ENCODE measurements around the gene OPCML. TPM values are rescaled to one million over a fixed set of nuclear protein-coding genes. Genes with fewer than 3 reads are reported as not detected.

The OPCML gene
- total and polyA plus RNA-seq, 2 donors, result 0.06 to 2.3 TPM

GRCh38 chr11:133249530-133249929, 282.8 kb downstream of the OPCML start:
- H3K36me3 ChIP-seq (ENCODE audit: insufficient read depth), result no peaks in the 10 kb centered on the region
- WGBS, result 65% methylated on average over 6 of the region's 6 CpGs
- no peak overlapping the region for H3K27ac ChIP-seq (ENCODE audit: low read depth)
- no peak overlapping the region for H3K4me3 ChIP-seq (ENCODE audit: low read depth, low read length)
- DNase-seq (ENCODE audit: extremely low spot score), result no peak
- no peaks in the 10 kb centered on the region for H3K4me1 ChIP-seq (ENCODE audit: insufficient read depth)

- H3K36me3 ChIP-seq (ENCODE audit: insufficient read depth), result no peaks in the 10 kb centered on the region
- no peak for DNase-seq (ENCODE audit: extremely low spot score)
- WGBS, result 60% methylated on average over 3 of the region's 3 CpGs
- H3K4me3 ChIP-seq (ENCODE audit: low read depth, low read length), result no peak overlapping the region
- H3K27ac ChIP-seq (ENCODE audit: low read depth), result no peak overlapping the region
- no peaks in the 10 kb centered on the region for H3K4me1 ChIP-seq (ENCODE audit: insufficient read depth)
These were observed 283.2 kb downstream of the OPCML start for GRCh38 chr11:133249065-133249464.

- Histone ChIP-seq H3K27ac (ENCODE audit: low read depth) (no peak overlapping the region), H3K4me1 (ENCODE audit: insufficient read depth) (no peaks in the 10 kb centered on the region), H3K4me3 (ENCODE audit: low read depth, low read length) (no peak overlapping the region), H3K36me3 (ENCODE audit: insufficient read depth) (no peaks in the 10 kb centered on the region)
- WGBS, result 69% methylated on average over 3 of the region's 3 CpGs
- no peak for DNase-seq (ENCODE audit: extremely low spot score)
These were observed 288.5 kb downstream of the OPCML start for GRCh38 chr11:133243832-133244231.

GRCh38 chr11:133240908-133241655, 291.2 kb downstream of the OPCML start:
- no peak for DNase-seq (ENCODE audit: extremely low spot score)
- no peaks in the 10 kb centered on the region for H3K36me3 ChIP-seq (ENCODE audit: insufficient read depth)
- 80% methylated on average over 10 of the region's 10 CpGs for WGBS

GRCh38 chr11:133239575-133239974, 292.7 kb downstream of the OPCML start:
- Histone ChIP-seq H3K27ac (ENCODE audit: low read depth) (no peak overlapping the region), H3K4me1 (ENCODE audit: insufficient read depth) (no peaks in the 10 kb centered on the region), H3K4me3 (ENCODE audit: low read depth, low read length) (no peak overlapping the region), H3K36me3 (ENCODE audit: insufficient read depth) (no peaks in the 10 kb centered on the region)
- 81% methylated on average over 8 of the region's 8 CpGs for WGBS
- DNase-seq (ENCODE audit: extremely low spot score), result no peak

More at GRCh38 chr11:133240908-133241655, 291.2 kb downstream of the OPCML start:
- no peak overlapping the region for H3K4me3 ChIP-seq (ENCODE audit: low read depth, low read length)
- H3K4me1 ChIP-seq (ENCODE audit: insufficient read depth), result no peaks in the 10 kb centered on the region
- no peak overlapping the region for H3K27ac ChIP-seq (ENCODE audit: low read depth)

GRCh38 chr11:133238495-133238894, 293.8 kb downstream of the OPCML start:
- H3K36me3 ChIP-seq (ENCODE audit: insufficient read depth), result no peaks in the 10 kb centered on the region
- WGBS, result 65% methylated on average over 10 of the region's 10 CpGs

GRCh38 chr11:133238027-133238426, 294.3 kb downstream of the OPCML start:
- H3K27ac ChIP-seq (ENCODE audit: low read depth), result no peak overlapping the region
- no peak for DNase-seq (ENCODE audit: extremely low spot score)
- H3K36me3 ChIP-seq (ENCODE audit: insufficient read depth), result no peaks in the 10 kb centered on the region
- no peaks in the 10 kb centered on the region for H3K4me1 ChIP-seq (ENCODE audit: insufficient read depth)
- WGBS, result 81% methylated on average over 2 of the region's 2 CpGs
- H3K4me3 ChIP-seq (ENCODE audit: low read depth, low read length), result no peak overlapping the region

More at GRCh38 chr11:133238495-133238894, 293.8 kb downstream of the OPCML start:
- no peaks in the 10 kb centered on the region for H3K4me1 ChIP-seq (ENCODE audit: insufficient read depth)
- DNase-seq (ENCODE audit: extremely low spot score), result no peak
- no peak overlapping the region for H3K27ac ChIP-seq (ENCODE audit: low read depth)
- H3K4me3 ChIP-seq (ENCODE audit: low read depth, low read length), result no peak overlapping the region

- no peak for DNase-seq (ENCODE audit: extremely low spot score)
- WGBS, result 50% methylated on average over 3 of the region's 3 CpGs
These were observed 296.9 kb downstream of the OPCML start for GRCh38 chr11:133235381-133235780.

GRCh38 chr11:133234883-133235282, 297.4 kb downstream of the OPCML start:
- WGBS, result 41% methylated on average over 9 of the region's 9 CpGs
- Histone ChIP-seq H3K4me3 (ENCODE audit: low read depth, low read length) (no peak overlapping the region), H3K27ac (ENCODE audit: low read depth) (no peak overlapping the region), H3K4me1 (ENCODE audit: insufficient read depth) (peaks cover 2% of the 10 kb centered on the region), H3K36me3 (ENCODE audit: insufficient read depth) (no peaks in the 10 kb centered on the region)
- no peak for DNase-seq (ENCODE audit: extremely low spot score)

More at GRCh38 chr11:133235381-133235780, 296.9 kb downstream of the OPCML start:
- Histone ChIP-seq H3K4me3 (ENCODE audit: low read depth, low read length) (no peak overlapping the region), H3K4me1 (ENCODE audit: insufficient read depth) (peaks cover 2% of the 10 kb centered on the region), H3K27ac (ENCODE audit: low read depth) (no peak overlapping the region), H3K36me3 (ENCODE audit: insufficient read depth) (no peaks in the 10 kb centered on the region)

- Histone ChIP-seq H3K4me3 (ENCODE audit: low read depth, low read length) (no peak overlapping the region), H3K4me1 (ENCODE audit: insufficient read depth) (peaks cover 2% of the 10 kb centered on the region), H3K27ac (ENCODE audit: low read depth) (no peak overlapping the region), H3K36me3 (ENCODE audit: insufficient read depth) (no peaks in the 10 kb centered on the region)
- DNase-seq (ENCODE audit: extremely low spot score), result no peak
- 50% methylated on average over 2 of the region's 2 CpGs for WGBS
These were observed 299.6 kb downstream of the OPCML start for GRCh38 chr11:133232665-133233064.

GRCh38 chr11:133230431-133230830, 301.9 kb downstream of the OPCML start:
- WGBS, result 66% methylated on average over 5 of the region's 5 CpGs
- H3K4me1 ChIP-seq (ENCODE audit: insufficient read depth), result peaks cover 2% of the 10 kb centered on the region
- H3K27ac ChIP-seq (ENCODE audit: low read depth), result no peak overlapping the region
- no peak for DNase-seq (ENCODE audit: extremely low spot score)
- no peaks in the 10 kb centered on the region for H3K36me3 ChIP-seq (ENCODE audit: insufficient read depth)
- H3K4me3 ChIP-seq (ENCODE audit: low read depth, low read length), result no peak overlapping the region

- H3K36me3 ChIP-seq (ENCODE audit: insufficient read depth), result no peaks in the 10 kb centered on the region
- no peak overlapping the region for H3K27ac ChIP-seq (ENCODE audit: low read depth)
- peaks cover 2% of the 10 kb centered on the region for H3K4me1 ChIP-seq (ENCODE audit: insufficient read depth)
- WGBS, result 22% methylated on average over 26 of the region's 26 CpGs
- DNase-seq (ENCODE audit: extremely low spot score), result no peak
- H3K4me3 ChIP-seq (ENCODE audit: low read depth, low read length), result no peak overlapping the region
These were observed 303.6 kb downstream of the OPCML start for GRCh38 chr11:133228471-133229329.

GRCh38 chr11:133227632-133228111, 304.6 kb downstream of the OPCML start:
- H3K27ac ChIP-seq (ENCODE audit: low read depth), result no peak overlapping the region
- peaks cover 2% of the 10 kb centered on the region for H3K4me1 ChIP-seq (ENCODE audit: insufficient read depth)
- DNase-seq (ENCODE audit: extremely low spot score), result no peak
- H3K4me3 ChIP-seq (ENCODE audit: low read depth, low read length), result no peak overlapping the region
- 80% methylated on average over 9 of the region's 9 CpGs for WGBS
- H3K36me3 ChIP-seq (ENCODE audit: insufficient read depth), result no peaks in the 10 kb centered on the region

GRCh38 chr11:133224271-133224670, 308.0 kb downstream of the OPCML start:
- WGBS, result 78% methylated on average over 5 of the region's 5 CpGs
- no peak for DNase-seq (ENCODE audit: extremely low spot score)
- H3K4me3 ChIP-seq (ENCODE audit: low read depth, low read length), result no peak overlapping the region
- no peaks in the 10 kb centered on the region for H3K4me1 ChIP-seq (ENCODE audit: insufficient read depth)
- H3K36me3 ChIP-seq (ENCODE audit: insufficient read depth), result no peaks in the 10 kb centered on the region
- no peak overlapping the region for H3K27ac ChIP-seq (ENCODE audit: low read depth)
